H1 (cell line): Measurements from ENCODE around the gene GRID1. TPM values are rescaled to one million over a fixed set of nuclear protein-coding genes. Genes with fewer than 3 reads are reported as not detected.

Experiments used
- CTCF ChIA-PET: fragments of 300-600 bp; sonication (Branson Sonifier 250); formaldehyde crosslinking; loops from one replicate; lab custom pipeline; 2021; ENCODE audit not compliant: partially characterized antibody; lab: Charles Lee
- POLR2A ChIA-PET: fragments of 300-600 bp; sonication (Branson Sonifier 250); formaldehyde crosslinking; loops from one replicate; lab custom pipeline; 2021; ENCODE audit warnings: inconsistent platforms; ENCODE audit not compliant: partially characterized antibody; lab: Charles Lee
- DNase-seq, 2 experiments: peaks; one replicate each; pipeline versions ENCODE4 v3.0.0 to v3.0.0-alpha.2; 2010 to 2022; ENCODE audit warnings: low spot score in 2 of 2, low read depth in 1 of 2, mixed read lengths in 1 of 2
- FAIRE-seq: peaks from 2 replicates; lab custom pipeline; 2011; peaks lifted over from hg19 to GRCh38; lab: Jason Lieb, UNC
- H2AFZ ChIP-seq: 2 replicates; pipeline ENCODE4 v1.8.1; 2012; ENCODE audit warnings: low read length, inconsistent platforms
- H2AK5ac ChIP-seq: 2 replicates; pipeline ENCODE4 v1.6.1; 2013; ENCODE audit warnings: low read depth, low read length
- H2BK120ac ChIP-seq: replicated peaks from 2 replicates; pipeline ENCODE3; 2013; ENCODE audit warnings: low read depth, low read length, inconsistent platforms
- H2BK12ac ChIP-seq: 2 replicates; pipeline ENCODE4 v1.6.1; 2013; ENCODE audit warnings: low read depth, low read length
- H2BK15ac ChIP-seq: 2 replicates; pipeline ENCODE4 v1.6.1; 2013; ENCODE audit warnings: low read length
- H2BK20ac ChIP-seq: 2 replicates; pipeline ENCODE4 v1.6.1; 2013; ENCODE audit warnings: low read length
- H2BK5ac ChIP-seq: 2 replicates; pipeline ENCODE4 v1.6.1; 2013; ENCODE audit warnings: low read depth, low read length
- H3K14ac ChIP-seq: 2 replicates; pipeline ENCODE4 v1.6.1; 2013; ENCODE audit warnings: inconsistent platforms; ENCODE audit not compliant: insufficient read length
- H3K18ac ChIP-seq: 2 replicates; pipeline ENCODE4 v1.6.1; 2013; ENCODE audit warnings: low read length; ENCODE audit errors: extremely low read depth
- H3K23ac ChIP-seq: 2 replicates; pipeline ENCODE4 v1.6.1; 2013; ENCODE audit warnings: inconsistent platforms; ENCODE audit not compliant: insufficient read length
- H3K23me2 ChIP-seq: 2 replicates; pipeline ENCODE4 v1.6.1; 2013; ENCODE audit warnings: low read depth, low read length
- H3K27ac ChIP-seq: 2 replicates; pipeline ENCODE4 v1.6.1; 2011; ENCODE audit warnings: low read depth, low read length, inconsistent platforms
- H3K27me3 ChIP-seq, 4 experiments: replicated peaks in 1 of 4; 1 replicate in 1 of 4; 2 replicates in 3 of 4; pipeline versions ENCODE4 v1.6.1 to v1.8.1; 2011 to 2013; ENCODE audit warnings: low read length in 3 of 4, mild to moderate bottlenecking in 3 of 4, inconsistent platforms in 2 of 4, mixed read lengths in 2 of 4, moderate library complexity in 1 of 4; ENCODE audit not compliant: control insufficient read depth in 3 of 4, insufficient read depth in 3 of 4; ENCODE audit errors: extremely low read depth in 1 of 4
- H3K36me3 ChIP-seq, 4 experiments: 2 replicates each; pipeline versions ENCODE4 v1.6.1 to v1.8.1; 2011 to 2013; ENCODE audit warnings: mild to moderate bottlenecking in 4 of 4, low read length in 3 of 4, moderate library complexity in 2 of 4, control low read depth in 1 of 4, inconsistent platforms in 1 of 4; ENCODE audit not compliant: insufficient read depth in 4 of 4, control insufficient read depth in 2 of 4
- H3K4ac ChIP-seq: replicated peaks from 2 replicates; pipeline ENCODE3; 2013; ENCODE audit warnings: low read length, low read depth, mixed read lengths, inconsistent platforms; ENCODE audit not compliant: insufficient read length
- H3K4me1 ChIP-seq, 4 experiments: replicated peaks in 1 of 4; 1 replicate in 1 of 4; 2 replicates in 3 of 4; pipeline versions ENCODE4 v1.6.1 to v1.8.1; 2011 to 2013; ENCODE audit warnings: low read length in 3 of 4, inconsistent platforms in 2 of 4, mixed read lengths in 1 of 4; ENCODE audit not compliant: insufficient read depth in 4 of 4, control insufficient read depth in 3 of 4
- H3K4me2 ChIP-seq, 2 experiments: 2 replicates each; pipeline versions ENCODE4 v1.6.1 to v1.8.1; 2011 to 2013; ENCODE audit warnings: low read depth in 2 of 2, low read length in 2 of 2, control low read depth in 1 of 2, inconsistent platforms in 1 of 2, mild to moderate bottlenecking in 1 of 2; ENCODE audit not compliant: insufficient read depth in 1 of 2
- H3K4me3 ChIP-seq, 4 experiments: fragments of 200-600, 300-600 bp in 1 of 4; sonication (generic), shearing (Covaris generic), sonication (Bioruptor Twin) in 1 of 4; 2 replicates each; pipeline versions ENCODE4 v1.5.1 to v1.8.1; 2011 to 2016; ENCODE audit warnings: low read length in 4 of 4, low read depth in 3 of 4, control low read depth in 2 of 4, inconsistent platforms in 2 of 4, mild to moderate bottlenecking in 2 of 4, mixed read lengths in 1 of 4, moderate library complexity in 1 of 4; ENCODE audit not compliant: insufficient read depth in 2 of 4; ENCODE audit errors: extremely low read depth in 1 of 4
- H3K56ac ChIP-seq: replicated peaks from 2 replicates; pipeline ENCODE3; 2013; ENCODE audit warnings: low read depth, mild to moderate bottlenecking, mixed read lengths, low read length, inconsistent platforms; ENCODE audit not compliant: insufficient read length
- H3K79me1 ChIP-seq: 2 replicates; pipeline ENCODE4 v1.6.1; 2013; ENCODE audit warnings: low read depth, low read length, control low read depth
- H3K79me2 ChIP-seq, 2 experiments: 2 replicates each; pipeline versions ENCODE4 v1.6.1 to v1.8.1; 2012 to 2013; ENCODE audit warnings: low read length in 2 of 2, mild to moderate bottlenecking in 2 of 2, inconsistent platforms in 1 of 2; ENCODE audit not compliant: insufficient read depth in 2 of 2, control insufficient read depth in 1 of 2
- H3K9ac ChIP-seq, 4 experiments: replicated peaks in 1 of 4; 1 replicate in 1 of 4; 2 replicates in 3 of 4; pipeline versions ENCODE4 v1.6.1 to v1.8.1; 2011 to 2013; ENCODE audit warnings: low read depth in 3 of 4, low read length in 3 of 4, control low read depth in 2 of 4, mild to moderate bottlenecking in 2 of 4, moderate library complexity in 2 of 4, inconsistent platforms in 1 of 4; ENCODE audit errors: extremely low read depth in 1 of 4
- H3K9me3 ChIP-seq, 2 experiments: 2 replicates each; pipeline versions ENCODE4 v1.6.1 to v1.8.1; 2012 to 2013; ENCODE audit warnings: mild to moderate bottlenecking in 2 of 2, moderate library complexity in 2 of 2, control low read depth in 1 of 2, inconsistent platforms in 1 of 2, low read depth in 1 of 2, low read length in 1 of 2, mixed read lengths in 1 of 2; ENCODE audit not compliant: insufficient read depth in 2 of 2
- H4K20me1 ChIP-seq, 2 experiments: replicated peaks in 1 of 2; 2 replicates each; pipeline versions ENCODE3 to v1.8.1; 2011 to 2013; ENCODE audit warnings: inconsistent platforms in 2 of 2, low read length in 2 of 2, mild to moderate bottlenecking in 1 of 2; ENCODE audit not compliant: insufficient read depth in 2 of 2, control insufficient read depth in 1 of 2
- H4K5ac ChIP-seq: 2 replicates; pipeline ENCODE4 v1.6.1; 2013; ENCODE audit warnings: low read length, low read depth, mixed read lengths, inconsistent platforms; ENCODE audit not compliant: insufficient read length
- H4K8ac ChIP-seq: 2 replicates; pipeline ENCODE4 v1.8.0; 2013; ENCODE audit warnings: mild to moderate bottlenecking, moderate library complexity, low read length, inconsistent platforms; ENCODE audit not compliant: insufficient read depth; ENCODE audit errors: extremely low read depth
- H4K91ac ChIP-seq: replicated peaks from 2 replicates; pipeline ENCODE3; 2013; ENCODE audit warnings: low read length, mixed read lengths, inconsistent platforms; ENCODE audit not compliant: insufficient read length
- CREB1 ChIP-seq: IDR thresholded peaks from 2 replicates; pipeline ENCODE4 v1.6.1; 2012; ENCODE audit warnings: inconsistent platforms
- E2F6 ChIP-seq: IDR thresholded peaks from 2 replicates; pipeline ENCODE4 v1.6.1; 2012; ENCODE audit warnings: inconsistent platforms
- KDM5A ChIP-seq: fragments of 200-600 bp; IDR thresholded peaks from 2 replicates; pipeline ENCODE4 v1.7.1; 2012; ENCODE audit warnings: mild to moderate bottlenecking, low read length, inconsistent platforms, mixed read lengths
- RBBP5 ChIP-seq: IDR thresholded peaks from 2 replicates; pipeline ENCODE4 v1.7.1; 2012; ENCODE audit warnings: low read depth, mild to moderate bottlenecking, inconsistent platforms, low read length, moderate library complexity, borderline replicate concordance
- SIRT6 ChIP-seq: IDR thresholded peaks from one replicate; pipeline ENCODE4 v1.7.1; 2012; ENCODE audit warnings: low read length, inconsistent platforms
- SP4 ChIP-seq: IDR thresholded peaks from 2 replicates; pipeline ENCODE4 v1.6.1; 2012; ENCODE audit warnings: low read length, inconsistent platforms
- SUZ12 ChIP-seq: fragments of 200-600 bp; sonication (generic); IDR thresholded peaks from 2 replicates; pipeline ENCODE4 v1.6.1; 2012; ENCODE audit warnings: mild to moderate bottlenecking, inconsistent platforms, low read length, moderate library complexity, mixed read lengths
- WGBS, 2 experiments: shearing (Covaris generic) in 1 of 2; methylation state at CpG; one replicate each; pipeline versions ENCODE4 v1.1.6 to v1.1.7; 2013 to 2015; ENCODE audit warnings: low lambda C conversion rate in 2 of 2, mixed read lengths in 2 of 2, inconsistent platforms in 1 of 2, low coverage in 1 of 2, missing lambda C conversion rate in 1 of 2; ENCODE audit not compliant: insufficient replicate concordance in 2 of 2, insufficient coverage in 1 of 2, insufficient read length in 1 of 2; ENCODE audit errors: extremely low coverage in 1 of 2, missing lambda C conversion rate in 1 of 2; 5-methylcytosine and 5-hydroxymethylcytosine counted together
- polyA plus RNA-seq, 7 experiments: library from polyadenylated mRNA; depleted of rRNA in 3 of 7; stranded (reverse) in 5 of 7; unstranded in 2 of 7; fragments of >200 nt in 5 of 7; fragments of 200-250 nt in 2 of 7; gene quantifications; 1 replicate in 5 of 7; 2 replicates in 1 of 7; 4 replicates in 1 of 7; pipeline versions ENCODE4 v1.2.1 to v1.2.3, GENCODE V29; 2011 to 2013; ENCODE audit warnings: missing spikeins in 2 of 7, mixed read lengths in 2 of 7
- total RNA-seq: library from RNA; stranded (reverse); fragmentation: NEBNext Ultra II Directional; extraction: Animal tissue kit (Norgen Biotek cat#: 25700); gene quantifications from 2 replicates; pipeline ENCODE4 v1.2.1, GENCODE V29; 2021

Gene GRID1
- total and polyA plus RNA-seq, 2 of the 8 experiments (the other 6 are each of a cell fraction or from before 2014, with no cell fraction given) = 0.22 to 0.30 TPM

- WGBS, 2 experiments = 84% methylated on average over 13 of the region's 13 CpGs; no CpG with 5 or more reads in 1 of the 2 experiments
- CTCF ChIA-PET = interaction anchor here (1.0 to 3.2 kb wide), 7 partner anchors 10 to 120 kb away, joined by 3 to 11 read pairs (median 3); no protein-coding TSS in a partner anchor
- no peak overlapping the region for H2BK15ac ChIP-seq
- no peak overlapping the region for H2BK5ac ChIP-seq
- H4K5ac ChIP-seq = no peak overlapping the region
- no peak overlapping the region for H3K56ac ChIP-seq
- H2AK5ac ChIP-seq = no peak overlapping the region
- H3K23me2 ChIP-seq = no peaks in the 10 kb centered on the region
- no peak overlapping the region for H2BK20ac ChIP-seq
- no peak overlapping the region for H3K27ac ChIP-seq
- no peaks in the 10 kb centered on the region for H3K79me2 ChIP-seq
- H3K4me3 ChIP-seq = no peak overlapping the region
- H3K4me1 ChIP-seq = no peaks in the 10 kb centered on the region; a peak in 1 of 7 replicates
- no peaks in the 10 kb centered on the region for H3K79me1 ChIP-seq
- H3K9me3 ChIP-seq = no peaks in the 10 kb centered on the region
- H2AFZ ChIP-seq = no peak overlapping the region
- no peak overlapping the region for H3K9ac ChIP-seq
- no peak overlapping the region for H3K18ac ChIP-seq
- FAIRE-seq (no peak), DNase-seq (no peak)
- no peaks in the 10 kb centered on the region for H3K36me3 ChIP-seq
- H3K4ac ChIP-seq = no peak overlapping the region
- H3K14ac ChIP-seq = no peak overlapping the region
- H4K20me1 ChIP-seq = no peaks in the 10 kb centered on the region
- TF ChIP-seq RBBP5 (no peak), SIRT6 (no peak), E2F6 (no peak), CREB1 (no peak), KDM5A (no peak), SP4 (no peak), SUZ12 (no peak)
- no peak overlapping the region for H2BK12ac ChIP-seq
- no peaks in the 10 kb centered on the region for H3K27me3 ChIP-seq
- POLR2A ChIA-PET = no interaction called here
- no peak overlapping the region for H2BK120ac ChIP-seq
- H3K23ac ChIP-seq = no peak overlapping the region
- H4K8ac ChIP-seq = no peak overlapping the region
- H3K4me2 ChIP-seq = no peak overlapping the region
- no peak overlapping the region for H4K91ac ChIP-seq
These were observed 348.5 kb downstream of the GRID1 start for GRCh38 chr10:86017841-86018734.
